Stimulated activated CD8-positive, alpha-beta memory T cell treated with anti-CD3 and anti-CD28 coated beads, Interleukin-7, amount 100 ng/mL, for 48 hours (primary cell): Measurements from ENCODE around the gene WDCP.

Experiments
- DNase-seq, 2 donors: peaks; one replicate each; pipeline ENCODE4 v3.0.0-alpha.2; 2020; ENCODE audit warnings: low read depth in 1 of 2; ENCODE audit errors: extremely low read depth in 1 of 2

WDCP gene

GRCh38 chr2:24007693-24008092 is 39.5 kb downstream of the WDCP start:
- no peak for DNase-seq

DNA sequence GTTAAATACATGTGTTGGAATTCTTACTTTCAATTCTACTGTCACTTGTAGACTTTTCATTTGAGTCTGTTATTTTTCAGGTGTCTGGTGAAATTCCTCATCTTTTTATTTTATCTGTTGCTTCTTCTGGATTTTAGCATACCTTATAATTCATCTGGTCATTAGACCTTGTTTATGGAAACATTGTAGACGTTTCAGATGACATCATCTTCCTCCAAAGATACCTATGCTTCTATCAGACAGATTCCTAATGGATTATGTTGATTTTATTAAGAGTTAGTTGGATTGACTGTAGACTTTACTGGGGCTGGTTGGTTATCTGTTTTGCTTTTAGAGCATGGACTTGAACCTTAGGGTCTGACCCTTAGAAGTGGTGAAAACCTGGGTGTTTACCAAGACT is 52.6 kb downstream of the WDCP start:
- no peak for DNase-seq

DNA sequence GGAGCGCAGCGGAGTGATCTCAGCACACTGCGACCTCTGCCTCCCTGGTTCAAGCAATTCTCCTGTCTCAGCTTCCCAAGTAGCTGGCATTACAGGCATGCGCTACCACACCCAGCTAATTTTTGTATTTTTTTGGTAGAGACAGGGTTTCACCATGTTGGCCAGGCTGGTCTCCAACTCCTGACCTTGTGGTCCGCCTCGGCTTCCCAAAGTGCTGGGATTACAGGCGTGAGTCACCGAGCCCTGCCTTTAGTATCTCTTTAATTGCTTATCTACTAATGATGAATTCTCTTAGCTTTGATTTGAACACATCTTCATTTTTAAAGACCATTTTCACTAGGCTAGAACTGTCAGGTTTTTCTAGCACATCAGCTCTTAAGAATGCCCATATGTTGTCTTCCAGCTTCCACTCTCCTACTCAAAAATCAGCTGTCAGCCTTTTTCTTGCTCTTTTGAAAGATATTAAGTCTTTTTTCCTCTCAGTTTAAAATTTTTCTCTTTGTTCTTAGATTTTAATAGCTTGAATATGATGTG is 53.4 kb downstream of the WDCP start:
- DNase-seq = no peak

DNA sequence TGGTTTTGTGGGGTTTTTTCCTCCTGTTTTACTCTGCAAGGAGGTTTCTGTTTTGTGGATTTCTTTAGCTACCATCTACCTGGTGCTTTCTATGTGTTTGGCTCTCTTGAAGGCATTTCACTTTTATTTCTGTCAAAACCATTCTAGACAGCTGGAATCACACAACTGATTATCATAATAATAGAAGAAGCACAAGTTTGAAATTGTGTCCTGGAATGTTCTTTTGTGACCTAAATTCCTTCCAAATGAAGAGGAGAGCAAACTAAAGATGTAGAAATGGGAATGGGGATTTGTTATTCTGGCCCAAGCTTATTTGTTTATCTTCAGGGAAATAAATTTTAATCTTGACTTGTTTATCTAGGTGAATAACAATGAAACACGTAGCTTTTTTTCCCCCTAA is 54.3 kb downstream of the WDCP start:
- no peak for DNase-seq

- no peak for DNase-seq
These were observed 58.8 kb downstream of the WDCP start for GRCh38 chr2:23988371-23988770.
